IMR-90 (cell line): ENCODE results near the gene MAP3K19.
"Not testable (repeated sequence)": the region's sequence is repeated elsewhere in the genome, so short reads cannot be mapped to it uniquely, and the experiment has no call there.

Experiments used
- BHLHE40 ChIP-seq: fragments of 150-350 bp; IDR thresholded peaks from 2 replicates; pipeline ENCODE4 v1.6.1; 2016; ENCODE audit warnings: mild to moderate bottlenecking, low read depth, low read length
- ELK1 ChIP-seq: fragments of 150-350 bp; IDR thresholded peaks from 2 replicates; pipeline ENCODE4 v1.6.1; 2016; ENCODE audit warnings: low read depth, mild to moderate bottlenecking, low read length, moderate library complexity, borderline replicate concordance
- FOS ChIP-seq: fragments of 150-350 bp; IDR thresholded peaks from 2 replicates; pipeline ENCODE4 v1.6.1; 2016; ENCODE audit warnings: low read depth, low read length
- POLR2A ChIP-seq: IDR thresholded peaks from 2 replicates; pipeline ENCODE4 v1.6.1; 2012; ENCODE audit warnings: mild to moderate bottlenecking, low read depth, low read length
- RCOR1 ChIP-seq: IDR thresholded peaks from 2 replicates; pipeline ENCODE4 v1.6.1; 2012; ENCODE audit warnings: mild to moderate bottlenecking, low read length, improper control_type of control experiment; ENCODE audit not compliant: insufficient replicate concordance
- RFX5 ChIP-seq: IDR thresholded peaks from 2 replicates; pipeline ENCODE4 v1.8.0; 2012; ENCODE audit warnings: low read depth, mild to moderate bottlenecking, low read length, moderate library complexity
- SMC3 ChIP-seq: fragments of 150-350 bp; IDR thresholded peaks from 2 replicates; pipeline ENCODE4 v1.6.1; 2016; ENCODE audit warnings: low read depth, mild to moderate bottlenecking, antibody characterized with exemption, low read length, moderate library complexity
- USF2 ChIP-seq: fragments of 150-350 bp; IDR thresholded peaks from 2 replicates; pipeline ENCODE4 v1.6.1; 2017; ENCODE audit warnings: mild to moderate bottlenecking, antibody characterized with exemption, low read length, low read depth
- TF ChIP-seq, protein P1 (sequence below): conservative IDR thresholded peaks from 2 replicates; pipeline ENCODE4 v1.5.1; 2012; ENCODE audit warnings: mild to moderate bottlenecking, low read depth, low read length, improper control_type of control experiment

GRCh38 chr2:134967166-134967565 lies 80.1 kb downstream of the MAP3K19 start:
- not testable (repeated sequence) for TF ChIP-seq POLR2A, ELK1, RFX5, SMC3, USF2, BHLHE40, RCOR1, FOS
- TF ChIP-seq, protein P1, sequence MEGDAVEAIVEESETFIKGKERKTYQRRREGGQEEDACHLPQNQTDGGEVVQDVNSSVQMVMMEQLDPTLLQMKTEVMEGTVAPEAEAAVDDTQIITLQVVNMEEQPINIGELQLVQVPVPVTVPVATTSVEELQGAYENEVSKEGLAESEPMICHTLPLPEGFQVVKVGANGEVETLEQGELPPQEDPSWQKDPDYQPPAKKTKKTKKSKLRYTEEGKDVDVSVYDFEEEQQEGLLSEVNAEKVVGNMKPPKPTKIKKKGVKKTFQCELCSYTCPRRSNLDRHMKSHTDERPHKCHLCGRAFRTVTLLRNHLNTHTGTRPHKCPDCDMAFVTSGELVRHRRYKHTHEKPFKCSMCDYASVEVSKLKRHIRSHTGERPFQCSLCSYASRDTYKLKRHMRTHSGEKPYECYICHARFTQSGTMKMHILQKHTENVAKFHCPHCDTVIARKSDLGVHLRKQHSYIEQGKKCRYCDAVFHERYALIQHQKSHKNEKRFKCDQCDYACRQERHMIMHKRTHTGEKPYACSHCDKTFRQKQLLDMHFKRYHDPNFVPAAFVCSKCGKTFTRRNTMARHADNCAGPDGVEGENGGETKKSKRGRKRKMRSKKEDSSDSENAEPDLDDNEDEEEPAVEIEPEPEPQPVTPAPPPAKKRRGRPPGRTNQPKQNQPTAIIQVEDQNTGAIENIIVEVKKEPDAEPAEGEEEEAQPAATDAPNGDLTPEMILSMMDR, result not testable (repeated sequence)
